Esophagus muscularis mucosa (tissue), 4 donors: Measurements from ENCODE around the gene ZNF750. TPM values are rescaled to one million over a fixed set of nuclear protein-coding genes. Genes with fewer than 3 reads are reported as not detected.

Experiments
- DNase-seq: peaks from one replicate; pipeline ENCODE4 v3.0.0-alpha.2; 2017; ENCODE audit errors: extremely low spot score
- H3K27ac ChIP-seq, 4 donors: fragments of 200-600 bp; sonication (generic); replicated peaks in 1 of 4; 1 replicate in 3 of 4; 2 replicates in 1 of 4; pipeline ENCODE4 v1.5.1; 2016 to 2019; ENCODE audit warnings: mild to moderate bottlenecking in 1 of 4
- H3K27me3 ChIP-seq, 4 donors: fragments of 200-600 bp; sonication (generic); one replicate each; pipeline versions ENCODE4 v1.5.1 to v1.6.0; 2016 to 2019
- H3K36me3 ChIP-seq, 4 donors: fragments of 200-600 bp; sonication (generic); one replicate each; pipeline ENCODE4 v1.5.1; 2016 to 2019
- H3K4me1 ChIP-seq, 4 donors: fragments of 200-600 bp; sonication (generic); one replicate each; pipeline ENCODE4 v1.5.1; 2016 to 2019
- H3K4me3 ChIP-seq, 4 donors: fragments of 200-600 bp; sonication (generic); 1 replicate in 2 of 4; 2 replicates in 2 of 4; pipeline ENCODE4 v1.5.1; 2016 to 2019; ENCODE audit warnings: mild to moderate bottlenecking in 4 of 4, moderate library complexity in 1 of 4
- H3K9me3 ChIP-seq, 4 donors: fragments of 200-600 bp; sonication (generic); 1 replicate in 3 of 4; 2 replicates in 1 of 4; pipeline ENCODE4 v1.5.1; 2016 to 2019
- CTCF ChIP-seq, 3 experiments: fragments of 200-600 bp in 2 of 3; fragments of 450-650 bp in 1 of 3; sonication (generic) in 2 of 3; IDR thresholded peaks; one replicate each; pipeline ENCODE4 v1.5.1; 2017 to 2019; ENCODE audit warnings: antibody characterized with exemption in 3 of 3, mild to moderate bottlenecking in 2 of 3, moderate library complexity in 1 of 3
- EP300 ChIP-seq: sonication (generic); formaldehyde crosslinking; IDR thresholded peaks from one replicate; pipeline ENCODE4 v1.6.1; 2017; ENCODE audit warnings: antibody characterized with exemption
- POLR2A ChIP-seq: fragments of 450-650 bp; IDR thresholded peaks from one replicate; pipeline ENCODE4 v1.6.1; 2017; ENCODE audit warnings: antibody characterized with exemption, moderate library complexity, mild to moderate bottlenecking, low read depth
- POLR2AphosphoS5 ChIP-seq, 2 donors: sonication (generic); formaldehyde crosslinking; IDR thresholded peaks; one replicate each; pipeline ENCODE4 v1.6.1; 2017; ENCODE audit warnings: antibody characterized with exemption in 2 of 2
- WGBS: methylation state at CpG from one replicate; pipeline ENCODE4 v1.1.5; 2018; 5-methylcytosine and 5-hydroxymethylcytosine counted together
- intact Hi-C: fragments of 100-400 bp; cut with DNase I; formaldehyde crosslinking; loops from one replicate; pipeline ENCODE4 v1.15.1; 2023
- total RNA-seq, 4 donors: library from RNA; depleted of rRNA; stranded (reverse); fragments of >200 nt; gene quantifications; one replicate each; pipeline versions ENCODE4 v1.1.0 to v1.2.1, GENCODE V29; 2016

ZNF750 gene
- total RNA-seq, 4 donors from 2014 or later, result not detected

- Histone ChIP-seq H3K36me3 (peaks cover 0 to 45% (median 30%) of the 10 kb centered on the region in 4 donors), H3K4me3 (no peak overlapping the region), H3K4me1 (peaks cover 19 to 41% (median 24%) of the 10 kb centered on the region in 4 donors), H3K27ac (no peak overlapping the region), H3K9me3 (no peaks in the 10 kb centered on the region), H3K27me3 (no peaks in the 10 kb centered on the region)
- WGBS, result 94% methylated on average over 61 of the region's 63 CpGs
- TF ChIP-seq CTCF (IDR thresholded peaks at IDR 0.05) (no peak), POLR2A (no peak), EP300 (no peak), POLR2AphosphoS5 (IDR thresholded peaks at IDR 0.05) (no peak)
- intact Hi-C loops, result no loop called here
- no peak for DNase-seq
These were observed 38.3 kb downstream of the ZNF750 start for GRCh38 chr17:82801377-82801970.

DNA sequence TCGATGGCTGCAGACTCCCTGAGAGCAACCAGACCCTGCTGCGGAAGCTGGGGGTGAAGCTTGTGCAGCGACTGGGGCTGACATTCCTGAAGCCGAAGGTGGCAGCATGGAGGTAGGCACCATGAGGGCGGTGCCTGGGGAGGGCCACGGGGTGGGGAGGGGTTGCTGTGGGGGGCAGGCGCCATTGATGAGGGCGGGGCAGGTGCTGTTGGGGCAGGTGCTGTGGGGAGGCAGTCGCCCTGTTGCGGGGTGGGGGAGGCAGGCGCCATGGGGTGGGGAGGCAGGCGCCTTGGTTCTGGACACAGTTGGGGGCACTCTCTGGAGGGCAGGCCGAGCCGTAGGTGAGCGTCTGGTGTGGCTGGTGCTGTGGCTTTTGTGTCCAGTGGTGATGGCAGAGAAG lies 38.9 kb downstream of the ZNF750 start:
- intact Hi-C loops, result no loop called here
- WGBS, result 94% methylated on average over 14 of the region's 15 CpGs

GRCh38 chr17:82799591-82799990 lies 40.2 kb downstream of the ZNF750 start:
- TF ChIP-seq POLR2AphosphoS5 (IDR thresholded peaks at IDR 0.05) (no peak), CTCF (IDR thresholded peaks at IDR 0.05) (no peak), POLR2A (no peak), EP300 (no peak)
- Histone ChIP-seq H3K27me3 (no peaks in the 10 kb centered on the region), H3K4me3 (no peak overlapping the region), H3K36me3 (peaks cover 0 to 47% (median 23%) of the 10 kb centered on the region in 4 donors), H3K9me3 (no peaks in the 10 kb centered on the region), H3K27ac (no peak overlapping the region), H3K4me1 (peaks cover 11 to 34% (median 19%) of the 10 kb centered on the region in 4 donors)
- no peak for DNase-seq
- intact Hi-C loops, result no loop called here
- over 99% methylated on average over 16 of the region's 16 CpGs for WGBS

More for the DNA sequence above, 38.9 kb downstream of the ZNF750 start:
- Histone ChIP-seq H3K27ac (no peak overlapping the region), H3K4me1 (peaks cover 13 to 35% (median 20%) of the 10 kb centered on the region in 4 donors), H3K4me3 (no peak overlapping the region), H3K9me3 (no peaks in the 10 kb centered on the region), H3K36me3 (peaks cover 0 to 43% (median 25%) of the 10 kb centered on the region in 4 donors), H3K27me3 (no peaks in the 10 kb centered on the region)
- TF ChIP-seq CTCF (IDR thresholded peaks at IDR 0.05) (no peak), POLR2A (no peak)
- DNase-seq, result no peak

GRCh38 chr17:82798752-82799151 lies 41.1 kb downstream of the ZNF750 start:
- WGBS, result 97% methylated on average over 7 of the region's 7 CpGs
- H3K27me3 ChIP-seq, result no peaks in the 10 kb centered on the region
- H3K36me3 ChIP-seq, result peaks cover 0 to 47% (median 23%) of the 10 kb centered on the region in 4 donors
- TF ChIP-seq POLR2A (no peak), EP300 (no peak), CTCF (IDR thresholded peaks at IDR 0.05) (no peak), POLR2AphosphoS5 (IDR thresholded peaks at IDR 0.05) (no peak)
- DNase-seq, result no peak
- H3K4me1 ChIP-seq, result peaks cover 12 to 34% (median 21%) of the 10 kb centered on the region in 4 donors
- no peak overlapping the region for H3K27ac ChIP-seq
- intact Hi-C loops, result no loop called here
- H3K9me3 ChIP-seq, result no peaks in the 10 kb centered on the region
- H3K4me3 ChIP-seq, result no peak overlapping the region

DNA sequence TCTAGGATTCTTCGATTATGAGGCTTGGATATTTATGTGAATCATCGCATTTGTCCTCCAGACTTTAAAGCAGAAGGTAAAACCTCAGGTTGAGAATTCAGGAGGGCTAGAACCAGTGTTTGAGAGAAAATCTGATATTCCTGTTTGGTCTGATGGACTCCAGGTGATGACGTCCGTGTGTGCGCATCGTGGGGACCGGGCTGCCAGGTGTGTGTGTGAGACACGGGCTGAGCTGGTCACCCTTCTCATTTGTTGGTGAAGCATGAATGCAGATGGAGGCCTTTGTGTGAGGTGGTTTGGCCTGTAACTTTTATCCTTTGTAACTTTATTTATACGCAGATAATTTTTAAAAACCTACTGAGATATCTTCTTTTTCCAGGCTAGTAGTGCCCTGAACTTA lies 42.8 kb downstream of the ZNF750 start:
- 96% methylated on average over 9 of the region's 9 CpGs for WGBS
- intact Hi-C loops, result no loop called here

More for the DNA sequence above, 42.8 kb downstream of the ZNF750 start:
- Histone ChIP-seq H3K4me3 (no peak overlapping the region), H3K4me1 (peaks cover 12 to 30% (median 25%) of the 10 kb centered on the region in 4 donors), H3K27me3 (no peaks in the 10 kb centered on the region), H3K36me3 (peaks cover 0 to 47% (median 23%) of the 10 kb centered on the region in 4 donors), H3K9me3 (no peaks in the 10 kb centered on the region), H3K27ac (no peak overlapping the region)
- no peak for DNase-seq
- TF ChIP-seq EP300, result no peak
- TF ChIP-seq POLR2AphosphoS5 (IDR thresholded peaks at IDR 0.05), result no peak
- TF ChIP-seq CTCF (IDR thresholded peaks at IDR 0.05), result no peak
- TF ChIP-seq POLR2A, result no peak
